ENCODE data around the gene SIDT1. TPM values are rescaled to one million over a fixed set of nuclear protein-coding genes. Genes with fewer than 3 reads are reported as not detected.

SIDT1 gene
- total RNA-seq, 1 donor from 2014 or later, result not detected

DNA sequence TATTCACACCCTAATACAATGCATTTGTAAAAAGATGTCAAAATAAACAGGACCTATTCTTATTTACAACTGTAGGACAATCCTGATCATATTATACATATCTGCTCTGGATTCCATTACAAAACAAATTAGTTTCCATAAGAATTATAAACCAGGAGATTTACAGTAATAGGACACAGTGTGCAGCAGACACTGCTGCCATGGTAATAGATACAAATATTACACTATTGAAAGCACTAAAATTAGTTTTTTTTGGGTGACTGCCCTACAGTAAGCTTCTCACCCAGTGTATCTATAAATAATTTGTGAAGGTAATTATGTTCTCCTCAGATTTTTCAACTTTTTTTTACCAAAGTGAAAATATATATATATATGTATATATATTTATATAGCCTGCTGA, 116.2 kb downstream of the SIDT1 start:
- no peak overlapping the region for H3K4me3 ChIP-seq (ENCODE audit: insufficient read depth, low read depth, low read length)
- no peak overlapping the region for H2AFZ ChIP-seq (ENCODE audit: low read depth, low read length)
- H3K27me3 ChIP-seq (ENCODE audit: insufficient read depth, low read length), result no peaks in the 10 kb centered on the region
- H3K27me3 Mint-ChIP-seq (ENCODE audit: low read depth, unreplicated experiment), result no peaks in the 10 kb centered on the region
- H3K27ac ChIP-seq (ENCODE audit: low read depth, low read length), result no peak overlapping the region
- no peaks in the 10 kb centered on the region for H4K20me1 ChIP-seq (ENCODE audit: insufficient read depth, low read length)
- DNase-seq (ENCODE audit: low read depth) (no peak), FAIRE-seq (no peak)
- no peak for TF ChIP-seq EZH2 (IDR thresholded peaks at IDR 0.05; ENCODE audit: insufficient read depth, low read length)
- TF ChIP-seq, protein P1, sequence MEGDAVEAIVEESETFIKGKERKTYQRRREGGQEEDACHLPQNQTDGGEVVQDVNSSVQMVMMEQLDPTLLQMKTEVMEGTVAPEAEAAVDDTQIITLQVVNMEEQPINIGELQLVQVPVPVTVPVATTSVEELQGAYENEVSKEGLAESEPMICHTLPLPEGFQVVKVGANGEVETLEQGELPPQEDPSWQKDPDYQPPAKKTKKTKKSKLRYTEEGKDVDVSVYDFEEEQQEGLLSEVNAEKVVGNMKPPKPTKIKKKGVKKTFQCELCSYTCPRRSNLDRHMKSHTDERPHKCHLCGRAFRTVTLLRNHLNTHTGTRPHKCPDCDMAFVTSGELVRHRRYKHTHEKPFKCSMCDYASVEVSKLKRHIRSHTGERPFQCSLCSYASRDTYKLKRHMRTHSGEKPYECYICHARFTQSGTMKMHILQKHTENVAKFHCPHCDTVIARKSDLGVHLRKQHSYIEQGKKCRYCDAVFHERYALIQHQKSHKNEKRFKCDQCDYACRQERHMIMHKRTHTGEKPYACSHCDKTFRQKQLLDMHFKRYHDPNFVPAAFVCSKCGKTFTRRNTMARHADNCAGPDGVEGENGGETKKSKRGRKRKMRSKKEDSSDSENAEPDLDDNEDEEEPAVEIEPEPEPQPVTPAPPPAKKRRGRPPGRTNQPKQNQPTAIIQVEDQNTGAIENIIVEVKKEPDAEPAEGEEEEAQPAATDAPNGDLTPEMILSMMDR (IDR thresholded peaks at IDR 0.05; ENCODE audit: insufficient read depth, low read depth, low read length), result no peak
- no peaks in the 10 kb centered on the region for H3K4me1 ChIP-seq (ENCODE audit: insufficient read depth, low read length)
- no peak overlapping the region for H3K4me3 Mint-ChIP-seq (ENCODE audit: unreplicated experiment)
- H3K79me2 ChIP-seq (ENCODE audit: insufficient read depth, low read length), result no peaks in the 10 kb centered on the region
- no peaks in the 10 kb centered on the region for H3K36me3 ChIP-seq (ENCODE audit: insufficient read depth, low read length)
- H3K4me2 ChIP-seq (ENCODE audit: low read length), result no peak overlapping the region
- H3K9me3 ChIP-seq (ENCODE audit: insufficient read depth, low read depth, low read length), result peaks cover 2% of the 10 kb centered on the region
- peaks cover 11% of the 10 kb centered on the region for H3K9me3 Mint-ChIP-seq (ENCODE audit: unreplicated experiment)
- H3K4me1 Mint-ChIP-seq (ENCODE audit: low read depth, unreplicated experiment), result no peaks in the 10 kb centered on the region
- H3K9ac ChIP-seq (ENCODE audit: low read length), result no peak overlapping the region
- no peak overlapping the region for H3K27ac Mint-ChIP-seq (ENCODE audit: unreplicated experiment)
- H3K36me3 Mint-ChIP-seq (ENCODE audit: low read depth, unreplicated experiment), result peaks cover 5% of the 10 kb centered on the region

- DNase-seq (ENCODE audit: low read depth) (no peak), FAIRE-seq (no peak)
- no peak overlapping the region for H3K4me2 ChIP-seq (ENCODE audit: low read length)
- H2AFZ ChIP-seq (ENCODE audit: low read depth, low read length), result no peak overlapping the region
- Mint-ChIP-seq H3K27me3 (ENCODE audit: low read depth, unreplicated experiment) (no peaks in the 10 kb centered on the region), H3K4me1 (ENCODE audit: low read depth, unreplicated experiment) (no peaks in the 10 kb centered on the region), H3K27ac (ENCODE audit: unreplicated experiment) (no peak overlapping the region), H3K9me3 (ENCODE audit: unreplicated experiment) (peaks cover 7% of the 10 kb centered on the region), H3K4me3 (ENCODE audit: unreplicated experiment) (no peak overlapping the region), H3K36me3 (ENCODE audit: low read depth, unreplicated experiment) (peaks cover 1% of the 10 kb centered on the region)
- no peaks in the 10 kb centered on the region for H3K36me3 ChIP-seq (ENCODE audit: insufficient read depth, low read length)
- TF ChIP-seq EZH2 (IDR thresholded peaks at IDR 0.05; ENCODE audit: insufficient read depth, low read length), result no peak
- TF ChIP-seq, protein P1 (IDR thresholded peaks at IDR 0.05; ENCODE audit: insufficient read depth, low read depth, low read length), result no peak
- H3K27me3 ChIP-seq (ENCODE audit: insufficient read depth, low read length), result no peaks in the 10 kb centered on the region
- H4K20me1 ChIP-seq (ENCODE audit: insufficient read depth, low read length), result no peaks in the 10 kb centered on the region
- H3K9ac ChIP-seq (ENCODE audit: low read length), result no peak overlapping the region
- peaks cover 2% of the 10 kb centered on the region for H3K9me3 ChIP-seq (ENCODE audit: insufficient read depth, low read depth, low read length)
- H3K27ac ChIP-seq (ENCODE audit: low read depth, low read length), result no peak overlapping the region
- no peak overlapping the region for H3K4me3 ChIP-seq (ENCODE audit: insufficient read depth, low read depth, low read length)
- no peaks in the 10 kb centered on the region for H3K4me1 ChIP-seq (ENCODE audit: insufficient read depth, low read length)
- no peaks in the 10 kb centered on the region for H3K79me2 ChIP-seq (ENCODE audit: insufficient read depth, low read length)
Measured at GRCh38 chr3:113649174-113649845, 117.0 kb downstream of the SIDT1 start.

- no peaks in the 10 kb centered on the region for H3K4me1 ChIP-seq (ENCODE audit: insufficient read depth, low read length)
- Mint-ChIP-seq H3K36me3 (ENCODE audit: low read depth, unreplicated experiment) (peaks cover 29% of the 10 kb centered on the region), H3K4me1 (ENCODE audit: low read depth, unreplicated experiment) (no peaks in the 10 kb centered on the region), H3K27ac (ENCODE audit: unreplicated experiment) (no peak overlapping the region), H3K9me3 (ENCODE audit: unreplicated experiment) (peaks cover 10% of the 10 kb centered on the region), H3K27me3 (ENCODE audit: low read depth, unreplicated experiment) (no peaks in the 10 kb centered on the region), H3K4me3 (ENCODE audit: unreplicated experiment) (no peak overlapping the region)
- H3K27me3 ChIP-seq (ENCODE audit: insufficient read depth, low read length), result no peaks in the 10 kb centered on the region
- H2AFZ ChIP-seq (ENCODE audit: low read depth, low read length), result no peak overlapping the region
- FAIRE-seq (no peak), DNase-seq (ENCODE audit: low read depth) (no peak)
- H3K36me3 ChIP-seq (ENCODE audit: insufficient read depth, low read length), result peaks cover 16% of the 10 kb centered on the region
- no peaks in the 10 kb centered on the region for H4K20me1 ChIP-seq (ENCODE audit: insufficient read depth, low read length)
- no peaks in the 10 kb centered on the region for H3K9me3 ChIP-seq (ENCODE audit: insufficient read depth, low read depth, low read length)
- no peaks in the 10 kb centered on the region for H3K79me2 ChIP-seq (ENCODE audit: insufficient read depth, low read length)
- H3K9ac ChIP-seq (ENCODE audit: low read length), result no peak overlapping the region
- H3K27ac ChIP-seq (ENCODE audit: low read depth, low read length), result no peak overlapping the region
- H3K4me3 ChIP-seq (ENCODE audit: insufficient read depth, low read depth, low read length), result no peak overlapping the region
- TF ChIP-seq EZH2 (IDR thresholded peaks at IDR 0.05; ENCODE audit: insufficient read depth, low read length), result no peak
- TF ChIP-seq, protein P1 (IDR thresholded peaks at IDR 0.05; ENCODE audit: insufficient read depth, low read depth, low read length), result no peak
- H3K4me2 ChIP-seq (ENCODE audit: low read length), result no peak overlapping the region
Measured at GRCh38 chr3:113654310-113654709, 122.0 kb downstream of the SIDT1 start.
